Spleen (tissue), 7 donors: ENCODE data around the gene NBL1.

Experiments
- CTCF ChIP-seq, 11 experiments: fragments of 200-600 bp in 7 of 11; fragments of 450-650 bp in 4 of 11; sonication (generic) in 4 of 11; IDR thresholded peaks in 8 of 11; conservative IDR thresholded peaks in 3 of 11; 1 replicate in 7 of 11; 2 replicates in 4 of 11; pipeline versions ENCODE4 v1.4.0 to v1.8.0; 2016 to 2021; ENCODE audit warnings: antibody characterized with exemption in 11 of 11, inconsistent platforms in 4 of 11, mild to moderate bottlenecking in 1 of 11
- POLR2A ChIP-seq, 3 donors: fragments of 450-650 bp; IDR thresholded peaks; one replicate each; pipeline ENCODE4 v1.5.1; 2017; ENCODE audit warnings: antibody characterized with exemption in 3 of 3, mild to moderate bottlenecking in 1 of 3
- POLR2AphosphoS5 ChIP-seq, 3 donors: sonication (generic); formaldehyde crosslinking; IDR thresholded peaks; one replicate each; pipeline ENCODE4 v1.5.1; 2017; ENCODE audit warnings: antibody characterized with exemption in 3 of 3
- donor health status: DM: no; HTN: no; CAD: no; lungs with moderate emphysema.
- donor health status: DM: no; HTN: no; CAD: no.
- donor health status: DM: no; HTN: no; CAD: no.

- no peak for TF ChIP-seq CTCF (IDR thresholded peaks at IDR 0.05 in 8 of 11, conservative IDR thresholded peaks at IDR 0.05 in 3 of 11)
- no peak for TF ChIP-seq POLR2A (IDR thresholded peaks at IDR 0.05)
- TF ChIP-seq POLR2AphosphoS5 (IDR thresholded peaks at IDR 0.05) = no peak
These were observed 27.6 kb upstream of the NBL1 start for GRCh38 chr1:19616489-19616888.
